GM18867 (cell line): Measurements from ENCODE around the gene MBD4.
A peak's percentile ranks its signal among the peaks of the same experiment; 100 is the strongest.
"Not testable (repeated sequence)": the region's sequence is repeated elsewhere in the genome, so short reads cannot be mapped to it uniquely, and the experiment has no call there.

ENCODE experiments used
- ATAC-seq: cut with Tn5 transposase; IDR thresholded peaks from one replicate; pipeline ENCODE4 v1.9.1; 2021; ENCODE audit warnings: mild to moderate bottlenecking, moderate library complexity; ENCODE audit not compliant: unreplicated experiment

The MBD4 gene

DNA sequence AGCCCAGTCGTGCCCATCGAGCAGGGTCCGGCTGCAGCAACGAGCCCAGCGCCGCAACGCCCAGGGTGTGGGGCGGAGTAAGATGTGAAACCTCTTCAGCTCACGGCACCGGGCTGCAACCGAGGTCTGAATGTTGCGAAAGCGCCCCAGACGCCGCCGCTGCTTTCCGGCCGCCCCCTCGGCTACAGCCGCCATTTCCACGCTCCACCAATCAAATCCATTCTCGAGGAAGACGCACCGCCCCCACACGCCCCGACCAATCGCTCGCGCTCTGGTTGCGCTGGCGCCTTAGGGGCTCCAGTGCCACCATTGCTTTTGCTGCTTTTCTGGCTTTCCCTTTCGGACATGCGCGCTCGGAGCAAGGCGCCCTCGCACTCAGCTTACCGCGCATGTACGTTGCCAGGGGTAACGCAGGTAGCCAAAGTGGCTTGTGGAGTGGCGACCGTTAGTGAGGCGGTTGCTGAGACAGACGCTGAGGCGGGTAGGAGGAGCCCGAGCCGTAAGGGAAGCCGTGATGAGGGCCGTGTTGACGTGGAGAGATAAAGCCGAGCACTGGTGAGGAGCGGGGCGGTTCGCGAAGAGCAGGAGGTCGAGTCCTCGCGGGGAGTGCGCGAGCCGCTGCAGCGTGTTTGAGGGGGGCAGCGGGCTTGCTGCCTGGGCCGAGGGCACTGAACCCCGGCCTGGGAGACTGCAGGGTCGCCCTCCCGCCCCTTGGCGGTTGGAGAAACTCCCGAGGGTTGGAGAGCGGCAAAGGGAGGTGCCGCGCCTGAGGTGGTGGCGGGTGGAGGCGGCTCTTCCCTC, at the start of gene MBD4, which contains the start of gene IFT122:
TSS of gene MBD4 (minus strand) at position 132 of the 801 bp plus-strand sequence. CDS start at position 17, 115 bp downstream.
TSS of gene IFT122 (plus strand) at position 408 of the 801 bp plus-strand sequence. CDS start at position 515, 107 bp downstream.
- ATAC-seq = peak; percentile 84

DNA sequence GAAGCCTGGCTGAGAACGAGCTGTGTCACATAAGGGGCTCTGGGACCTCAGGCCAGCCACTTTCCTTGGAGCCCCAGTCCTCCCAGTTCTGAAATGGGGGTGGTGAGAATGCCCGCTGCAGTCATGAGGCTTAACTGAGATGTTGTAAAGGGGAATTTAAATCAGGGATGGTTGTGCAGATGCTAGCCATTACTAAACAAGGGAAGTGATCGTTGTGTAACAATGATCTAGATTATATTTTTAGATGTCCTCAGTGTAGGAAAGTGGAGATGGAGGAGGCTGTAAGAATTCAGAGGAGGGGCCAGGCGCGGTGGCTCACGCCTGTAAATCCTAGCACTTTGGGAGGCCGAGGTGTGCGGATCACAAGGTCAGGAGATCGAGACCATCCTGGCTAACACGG, 49.5 kb upstream of the MBD4 start:
- ATAC-seq = not testable (repeated sequence)

DNA sequence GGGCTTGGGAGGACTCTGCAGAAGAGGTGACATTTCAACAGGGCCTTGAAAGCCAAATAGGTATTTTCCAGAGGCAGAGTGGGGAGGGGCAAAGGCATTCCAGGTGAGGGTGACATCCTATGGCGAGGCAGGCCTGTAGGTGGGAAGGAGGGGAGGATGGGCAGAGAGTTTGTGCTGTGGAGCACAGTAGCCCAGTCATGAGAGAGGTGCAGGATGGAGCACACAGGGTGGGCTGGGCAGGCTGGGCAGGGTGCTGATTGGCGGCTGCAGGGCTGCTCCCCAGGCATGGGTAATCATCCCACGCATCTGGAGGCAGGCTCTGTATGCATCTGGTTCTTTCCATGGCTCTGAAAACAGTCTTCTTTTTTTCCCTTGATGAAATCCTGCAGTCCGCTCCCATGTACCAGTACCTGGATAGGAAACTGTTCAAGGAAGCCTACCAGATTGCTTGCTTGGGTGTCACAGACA, 48.2 kb upstream of the MBD4 start:
- not testable (repeated sequence) for ATAC-seq

DNA sequence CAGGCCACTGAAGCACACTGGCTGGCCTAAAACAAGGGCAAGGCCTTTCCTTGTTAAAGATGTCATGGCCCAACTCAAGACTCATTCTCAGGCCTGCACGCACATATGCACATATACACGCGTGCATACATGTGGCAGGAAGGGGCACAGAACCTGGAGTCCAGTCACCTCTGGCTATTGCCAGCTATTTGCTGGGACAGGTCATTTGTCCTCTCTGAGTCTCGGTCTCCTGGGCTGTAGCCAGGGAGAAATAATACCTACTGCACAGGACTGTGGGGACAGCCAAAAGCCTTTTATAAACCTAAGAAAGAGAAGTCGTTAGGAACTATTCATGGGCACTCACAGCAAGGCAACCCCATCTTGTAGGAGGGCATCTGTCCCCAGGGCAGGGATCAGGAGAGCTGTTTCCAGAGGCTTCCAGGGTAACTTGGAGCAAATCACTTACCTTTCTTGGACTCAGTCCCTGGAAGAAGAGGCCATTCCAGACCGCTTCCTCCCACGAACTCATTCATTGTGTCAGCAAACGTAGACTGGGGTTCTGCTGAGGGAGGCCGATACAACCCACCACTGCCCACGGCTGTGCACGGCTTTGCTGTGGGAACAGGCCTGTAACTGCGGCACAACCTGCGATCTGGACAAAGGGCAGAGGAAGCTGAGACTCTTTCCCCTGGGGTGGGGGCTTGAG, 47.6 kb upstream of the MBD4 start:
- ATAC-seq = no peak

DNA sequence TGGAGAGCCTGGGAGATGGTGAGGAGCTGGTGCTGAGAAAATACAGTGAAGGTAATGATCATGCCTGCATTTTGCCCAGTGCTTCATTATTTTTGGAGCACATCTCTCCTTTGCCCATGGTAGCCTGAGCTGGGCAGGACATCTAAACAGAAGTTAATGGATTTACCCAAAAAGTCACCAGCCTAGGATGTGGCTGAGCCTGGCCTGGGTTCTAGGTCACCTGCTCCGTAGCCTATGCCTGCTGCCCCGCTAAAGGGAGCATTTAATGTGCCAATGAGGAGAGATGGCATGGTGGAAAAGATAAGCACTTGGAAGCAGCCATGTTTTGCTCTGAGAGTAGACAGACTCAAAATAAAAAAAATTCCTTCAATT, 46.9 kb upstream of the MBD4 start:
- no peak for ATAC-seq

DNA sequence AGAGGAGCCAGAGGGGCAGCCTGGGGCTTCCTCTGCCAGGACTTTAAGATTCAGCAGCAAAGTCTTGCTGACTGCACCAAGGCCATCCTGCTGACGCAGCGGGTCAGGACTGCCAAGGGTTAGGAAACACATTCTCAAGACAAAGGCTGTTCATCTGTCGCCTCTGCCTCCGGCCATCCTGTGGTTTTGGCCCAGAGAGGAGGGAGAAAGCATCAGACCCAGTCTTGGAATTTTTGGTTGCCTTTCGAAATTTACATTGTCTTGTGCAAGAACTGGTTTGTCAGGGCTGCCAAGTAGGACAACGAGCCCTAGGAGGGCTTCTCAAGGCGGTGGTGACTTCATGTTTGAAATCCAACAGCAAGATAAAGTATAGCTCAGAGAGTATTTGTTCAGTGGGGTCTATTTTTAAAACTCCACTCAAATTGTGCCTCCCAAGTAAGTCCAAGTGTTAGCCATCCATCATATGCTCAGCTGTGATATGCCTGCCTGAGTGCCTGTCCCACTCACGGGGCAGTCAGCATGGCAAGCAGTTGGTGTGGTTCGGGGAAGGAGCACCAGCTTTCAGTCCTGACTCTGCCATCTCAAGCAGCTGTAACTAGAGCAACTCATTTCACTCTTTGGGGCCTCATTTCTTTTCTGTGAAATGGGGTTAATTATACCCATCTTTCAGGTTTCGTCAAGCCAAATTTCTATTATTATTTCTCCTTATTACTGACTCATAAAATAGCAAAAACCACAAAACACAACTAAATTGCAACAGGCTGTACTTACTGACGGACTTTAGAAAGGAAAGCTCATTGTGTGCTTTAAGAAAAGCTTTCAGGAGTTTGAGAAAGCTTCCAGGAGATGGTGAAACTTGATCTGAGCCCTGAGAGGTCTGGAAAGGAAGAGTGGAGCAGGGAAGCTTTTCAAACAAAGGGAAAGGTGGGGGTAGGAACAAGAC, 46.2 kb upstream of the MBD4 start:
- peak; percentile 43 for ATAC-seq

DNA sequence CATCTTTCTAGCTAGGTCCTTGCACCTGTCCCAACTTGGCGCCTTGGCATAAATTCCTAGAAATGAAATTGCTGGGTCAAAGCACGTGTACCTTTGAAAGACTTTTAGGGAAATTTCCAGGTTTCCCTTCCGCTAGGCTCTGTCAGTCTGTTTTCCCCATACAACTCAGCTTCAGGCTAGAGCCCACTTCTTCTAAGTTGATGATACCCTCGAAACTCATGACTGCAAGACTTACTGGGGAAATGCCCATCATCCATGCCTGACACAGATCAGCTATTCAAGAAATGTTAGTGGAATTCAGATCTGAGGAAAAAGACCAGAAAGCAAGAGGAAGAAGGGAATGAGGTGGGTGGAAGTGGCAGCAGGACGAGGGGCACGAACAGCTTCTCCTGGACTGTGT, 45.4 kb upstream of the MBD4 start:
- ATAC-seq = not testable (repeated sequence)

DNA sequence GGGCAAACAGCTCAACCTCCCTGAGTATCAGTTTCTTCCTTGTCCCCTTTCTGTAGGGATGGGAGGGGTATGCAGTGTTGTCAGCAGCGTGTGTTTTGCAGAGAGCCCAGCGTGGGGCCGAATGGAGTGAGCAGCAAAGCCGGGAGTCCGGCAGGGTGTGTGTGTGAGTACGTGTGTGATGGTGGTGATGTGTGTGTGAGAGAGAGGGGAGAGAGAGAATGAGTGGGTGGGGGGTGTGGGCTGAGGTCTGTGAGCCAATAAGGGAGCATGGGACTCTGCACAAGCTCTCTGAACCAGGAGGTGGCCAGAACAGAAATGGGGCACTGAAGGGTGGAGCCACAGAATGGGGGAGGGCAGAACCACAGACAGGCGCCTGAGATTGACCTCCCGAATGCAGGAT, 44.1 kb upstream of the MBD4 start:
- ATAC-seq = no peak

DNA sequence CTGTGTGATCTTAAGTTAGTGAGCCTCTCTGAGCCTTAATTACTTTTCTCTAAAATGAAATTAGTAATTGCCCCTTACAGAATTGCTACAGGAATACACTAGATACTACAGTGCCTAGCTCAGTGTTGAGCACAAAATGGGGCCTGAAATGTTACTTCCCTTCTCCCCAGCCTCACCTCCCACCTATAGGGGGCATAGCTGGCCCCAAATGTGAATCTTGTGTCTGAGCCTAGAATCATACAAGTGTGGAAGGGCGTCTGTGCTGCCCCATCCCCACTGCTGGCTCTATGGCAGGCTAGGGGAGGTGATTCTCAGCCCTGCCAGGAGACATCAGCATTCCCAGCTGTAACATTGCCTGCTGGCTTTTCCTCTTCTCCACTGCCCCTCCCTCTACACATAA, 43.0 kb upstream of the MBD4 start:
- ATAC-seq = no peak

DNA sequence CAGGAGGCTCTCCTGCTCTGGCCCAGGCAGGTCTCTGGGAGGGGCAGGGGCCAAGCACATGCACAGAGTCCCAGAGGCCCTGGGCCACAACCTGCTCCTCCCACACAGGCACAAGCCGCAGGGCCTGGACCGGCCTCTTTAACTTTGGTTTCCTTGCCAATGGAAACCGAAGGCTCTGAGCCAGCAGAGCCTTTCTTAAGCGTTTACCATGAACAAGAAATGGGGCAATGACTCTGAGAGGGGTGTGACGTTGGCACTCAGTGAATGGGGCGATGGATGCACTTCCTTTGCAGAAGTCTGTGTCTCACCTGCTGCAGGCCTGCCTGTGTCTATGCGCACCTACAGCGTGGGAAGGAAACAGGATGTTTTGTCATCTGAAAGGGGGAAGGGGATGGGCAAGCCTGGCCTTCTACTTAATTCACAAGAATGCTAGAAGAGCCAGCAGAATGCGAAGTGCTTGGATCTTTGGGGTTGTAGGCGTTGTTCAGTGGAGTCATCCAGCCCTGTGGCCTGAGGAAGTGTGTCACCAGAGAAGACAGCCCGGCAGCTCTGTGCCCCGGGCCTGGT, 42.1 kb upstream of the MBD4 start:
- ATAC-seq = no peak

DNA sequence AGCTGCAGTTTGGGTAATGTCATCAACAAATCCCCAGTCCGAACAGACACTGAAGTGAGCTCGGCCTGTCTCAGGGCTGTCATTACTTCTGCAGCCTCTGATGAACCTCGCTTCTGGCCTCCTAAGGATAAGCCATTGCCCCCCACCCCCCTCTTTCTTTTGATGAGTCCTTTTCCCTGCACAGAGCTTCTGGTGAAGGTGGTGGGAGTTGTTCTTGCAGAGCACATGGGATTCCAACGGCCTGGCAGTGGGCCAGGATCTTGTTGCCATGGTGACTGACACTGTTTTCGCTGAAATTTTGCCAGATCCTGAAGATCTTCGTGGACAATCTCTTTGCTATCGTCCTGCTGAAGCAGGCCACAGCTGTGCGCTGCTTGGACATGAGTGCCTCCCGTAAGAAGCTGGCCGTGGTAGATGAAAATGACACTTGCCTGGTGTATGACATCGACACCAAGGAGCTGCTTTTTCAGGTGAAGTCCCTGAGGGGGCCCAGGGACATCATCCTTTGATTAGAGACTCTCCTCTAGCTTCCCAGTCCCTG, 41.5 kb upstream of the MBD4 start:
- ATAC-seq = not testable (repeated sequence)

DNA sequence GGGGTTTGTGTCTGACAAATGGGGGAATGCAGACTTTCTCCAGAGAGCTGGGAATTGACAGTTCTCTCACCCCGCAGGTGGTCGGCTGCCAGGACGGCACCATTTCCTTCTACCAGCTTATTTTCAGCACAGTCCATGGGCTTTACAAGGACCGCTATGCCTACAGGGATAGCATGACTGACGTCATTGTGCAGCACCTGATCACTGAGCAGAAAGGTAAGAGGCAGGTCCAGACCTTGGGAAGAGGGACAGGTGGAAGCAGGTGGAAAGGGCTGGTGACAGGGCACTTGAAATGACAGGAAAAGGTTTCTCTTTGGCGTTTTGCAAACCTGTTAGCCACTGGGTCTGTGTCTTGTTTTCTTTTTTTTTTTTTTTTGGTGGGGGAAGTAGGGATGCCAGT, 36.8 kb upstream of the MBD4 start:
- no peak for ATAC-seq

DNA sequence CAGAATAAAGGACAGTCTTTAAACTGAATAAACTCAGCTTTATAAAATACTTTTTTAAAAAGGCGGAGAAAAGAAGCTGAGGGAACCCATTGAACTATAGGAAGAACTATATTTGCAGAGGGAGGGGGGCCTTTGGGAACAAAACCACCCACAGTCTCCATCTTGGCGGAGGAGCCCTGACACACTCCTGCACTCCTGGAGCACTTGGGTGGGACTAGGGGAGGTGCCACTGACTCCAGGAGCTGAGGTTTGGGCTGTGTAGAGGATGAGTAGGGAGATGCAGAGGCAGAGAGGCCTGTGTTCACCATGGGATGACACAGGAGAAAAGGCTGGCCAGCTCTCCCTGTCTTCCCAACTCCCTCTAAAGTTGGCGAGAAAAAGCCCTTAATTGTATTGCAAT, 36.1 kb upstream of the MBD4 start:
- no peak for ATAC-seq

DNA sequence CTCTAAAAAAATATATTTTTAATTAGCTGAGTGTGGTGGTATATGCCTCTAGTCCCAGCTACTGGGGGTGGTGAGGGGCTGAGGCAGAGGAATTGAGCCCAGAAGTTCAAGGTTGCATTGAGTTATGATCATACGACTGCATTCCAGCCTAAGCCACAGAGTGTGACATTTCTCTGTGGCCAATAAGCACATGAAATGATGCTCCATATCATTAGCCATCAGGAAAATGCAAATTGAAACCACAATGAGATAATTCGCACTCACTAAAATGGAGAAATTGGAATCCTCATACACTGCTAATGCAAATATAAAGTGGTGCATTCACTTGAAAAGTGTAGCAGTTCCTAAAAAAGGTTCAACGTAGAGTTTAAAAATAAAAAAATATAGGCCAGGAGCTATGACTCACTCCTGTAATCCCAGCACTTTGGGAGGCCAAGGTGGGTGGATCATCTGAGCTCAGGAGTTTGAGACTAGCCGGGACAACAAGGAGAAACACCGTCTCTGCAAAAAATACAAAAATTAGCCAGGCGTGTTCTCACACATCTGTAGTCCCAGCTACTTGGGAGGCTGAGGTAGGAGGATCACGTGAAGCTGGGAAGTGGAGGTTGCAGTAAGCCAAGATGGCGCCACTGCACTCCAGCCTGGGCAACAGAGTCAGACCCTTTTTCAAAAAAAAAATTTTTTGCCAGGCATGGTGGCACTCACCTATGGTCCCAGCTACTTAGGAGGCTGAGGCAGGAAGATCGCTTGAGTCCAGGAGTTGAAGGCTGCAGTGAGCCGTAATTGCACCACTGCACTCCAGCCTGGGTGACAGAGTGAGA, 35.4 kb upstream of the MBD4 start:
- ATAC-seq = no peak

DNA sequence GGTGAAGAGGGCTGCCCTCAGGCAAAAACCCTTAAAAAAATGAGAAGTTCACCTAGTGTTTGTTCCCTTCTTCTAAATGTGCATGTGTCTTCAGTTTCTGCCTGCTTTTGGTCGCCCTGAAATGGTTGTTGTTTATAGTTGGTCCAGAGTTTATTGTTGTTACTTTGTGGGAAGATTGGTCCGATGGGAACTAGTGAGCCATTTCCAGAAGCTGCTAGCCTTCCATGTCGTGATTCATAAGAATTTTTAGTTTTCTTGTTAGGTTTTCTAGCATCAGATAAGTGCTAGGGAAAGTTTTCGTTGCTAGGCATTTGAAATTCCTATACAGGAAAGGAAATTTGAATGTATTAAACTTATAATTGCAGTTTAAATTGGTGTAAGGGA, 34.0 kb upstream of the MBD4 start:
- no peak for ATAC-seq

DNA sequence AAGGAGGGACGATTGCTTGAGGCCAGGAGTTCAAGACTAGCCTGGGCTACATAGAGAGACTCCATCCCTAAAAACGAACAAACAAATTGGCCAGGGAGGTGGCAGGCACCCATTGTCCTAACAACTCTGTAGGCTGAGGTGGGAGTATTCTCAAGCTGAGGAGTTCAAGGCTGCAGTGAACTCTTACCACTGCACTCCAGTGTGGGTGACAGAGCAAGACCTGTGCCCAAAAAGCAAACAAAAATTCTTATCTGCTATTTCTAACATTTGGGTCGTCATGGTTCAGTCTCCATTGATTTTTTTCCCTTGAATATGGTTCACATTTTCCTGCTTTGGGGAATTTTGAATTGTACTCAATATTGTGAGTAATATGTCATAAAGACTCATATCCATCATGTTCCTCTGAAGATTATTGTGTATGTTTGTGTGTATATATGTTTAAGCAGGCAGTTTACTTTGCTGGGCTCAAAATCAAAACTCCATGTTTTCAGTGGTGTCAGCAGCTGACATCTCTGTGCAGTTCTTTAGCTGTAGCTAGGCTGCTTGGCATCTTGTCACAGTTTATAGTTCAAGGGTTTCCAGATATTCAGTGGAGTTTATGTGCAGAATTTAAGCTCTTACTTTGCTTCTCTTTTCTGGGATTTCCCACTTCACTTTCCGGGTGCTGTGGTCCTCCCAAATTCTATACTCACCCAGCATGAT, 33.5 kb upstream of the MBD4 start:
- ATAC-seq = no peak

DNA sequence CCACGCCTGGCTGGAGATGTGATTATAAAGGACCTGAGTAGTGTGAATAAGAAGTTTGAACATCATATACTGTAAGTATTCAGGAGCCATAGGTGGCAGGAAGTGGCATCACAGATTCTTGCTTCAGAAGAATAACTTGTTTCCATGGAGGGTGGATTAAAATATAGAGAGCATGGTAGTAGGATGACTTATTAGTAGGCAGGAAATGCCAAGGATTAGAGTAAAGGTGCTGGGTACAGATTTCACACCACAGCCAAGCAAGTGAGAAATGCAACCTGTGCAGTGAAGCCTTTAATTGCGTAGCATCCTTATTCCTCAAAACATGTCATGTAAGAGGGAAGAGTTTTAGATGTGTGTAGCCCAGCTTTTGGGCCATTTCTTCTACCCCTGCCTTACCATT, 31.1 kb upstream of the MBD4 start:
- no peak for ATAC-seq

DNA sequence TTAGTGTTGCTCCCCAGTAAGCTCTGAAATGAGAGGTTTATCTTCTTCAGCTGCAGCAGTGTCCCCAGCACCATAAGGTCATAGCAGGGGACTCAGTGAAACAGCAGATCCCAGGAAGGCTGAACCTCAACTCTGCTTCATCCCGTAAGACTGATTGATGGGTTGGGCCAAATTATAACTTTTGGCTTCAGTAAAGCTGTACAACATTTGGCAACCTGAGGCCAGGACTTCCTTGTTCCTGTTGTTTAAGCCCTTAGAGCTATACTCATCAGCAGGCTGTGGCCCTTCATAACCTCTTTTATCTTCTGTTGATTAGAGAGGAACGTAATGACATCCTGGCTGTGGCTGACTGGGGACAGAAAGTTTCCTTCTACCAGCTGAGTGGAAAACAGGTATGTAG, 29.3 kb upstream of the MBD4 start:
- ATAC-seq = no peak

DNA sequence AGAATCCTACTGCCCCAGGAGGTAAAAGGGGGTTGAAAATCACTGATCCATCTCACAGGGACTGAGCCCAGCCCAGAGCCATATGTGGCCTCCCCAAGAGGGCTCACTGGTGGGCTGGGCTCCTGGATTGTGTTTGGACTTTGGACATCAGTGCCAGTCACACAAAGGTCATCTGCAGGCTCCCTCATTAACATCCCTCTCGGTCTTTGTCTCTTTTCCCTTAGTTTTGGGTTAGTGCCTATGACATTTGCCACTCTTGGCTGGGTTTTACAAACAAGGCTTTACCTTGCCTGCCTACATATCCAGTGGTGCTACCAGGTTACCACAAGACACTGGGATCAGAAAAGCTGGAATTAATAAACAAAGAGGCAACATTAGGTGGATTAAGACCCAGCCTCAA, 28.2 kb upstream of the MBD4 start:
- ATAC-seq = no peak
